SK-N-DZ (cell line): Measurements from ENCODE around the gene WNT2B.

Source experiments
- DNase-seq: peaks from one replicate; pipeline ENCODE4 v3.0.0-alpha.2; 2015; ENCODE audit warnings: low spot score

The WNT2B gene

DNA sequence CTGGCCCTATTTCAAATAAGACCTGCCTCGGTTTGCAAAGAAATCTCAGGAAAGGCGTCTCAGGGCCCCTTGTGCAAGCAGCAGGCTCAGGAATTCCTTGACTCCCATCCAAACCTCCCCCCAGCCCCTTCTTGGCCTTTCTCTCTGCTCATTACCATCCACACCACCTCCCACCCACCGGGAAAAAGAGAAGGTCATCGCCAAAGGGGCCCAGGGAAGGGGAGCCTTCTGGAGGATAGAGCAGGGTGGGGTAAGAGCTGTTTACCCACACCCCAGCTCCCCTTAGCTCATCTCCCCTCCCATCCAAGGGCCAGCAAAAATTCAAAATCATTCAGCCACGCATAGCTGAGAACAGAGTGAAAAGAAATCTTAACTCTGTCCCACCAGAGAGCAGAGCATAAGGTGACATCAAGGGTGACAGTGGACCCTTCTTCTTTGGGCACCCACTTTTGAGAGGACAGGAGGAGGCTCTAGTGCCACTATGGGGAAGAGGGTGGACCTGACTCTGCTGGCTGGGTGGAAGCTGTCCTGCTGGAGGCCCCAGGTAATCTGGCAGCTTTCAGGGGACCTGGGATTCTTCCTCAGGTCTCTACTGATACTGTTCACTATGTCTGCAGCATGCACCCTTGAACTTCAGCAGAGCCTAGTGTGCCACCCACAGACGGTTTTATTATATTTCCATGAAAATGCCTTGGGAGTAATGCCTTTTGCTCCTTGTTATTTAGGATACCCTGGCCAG lies 3.9 kb upstream of the WNT2B start:
- DNase-seq = no peak

GRCh38 chr1:112505400-112505785 lies 3.4 kb upstream of the WNT2B start:
- DNase-seq = no peak

GRCh38 chr1:112505878-112506277 lies 2.9 kb upstream of the WNT2B start:
- DNase-seq = no peak

- DNase-seq = no peak
Measured at GRCh38 chr1:112506306-112506705, 2.5 kb upstream of the WNT2B start.

DNA sequence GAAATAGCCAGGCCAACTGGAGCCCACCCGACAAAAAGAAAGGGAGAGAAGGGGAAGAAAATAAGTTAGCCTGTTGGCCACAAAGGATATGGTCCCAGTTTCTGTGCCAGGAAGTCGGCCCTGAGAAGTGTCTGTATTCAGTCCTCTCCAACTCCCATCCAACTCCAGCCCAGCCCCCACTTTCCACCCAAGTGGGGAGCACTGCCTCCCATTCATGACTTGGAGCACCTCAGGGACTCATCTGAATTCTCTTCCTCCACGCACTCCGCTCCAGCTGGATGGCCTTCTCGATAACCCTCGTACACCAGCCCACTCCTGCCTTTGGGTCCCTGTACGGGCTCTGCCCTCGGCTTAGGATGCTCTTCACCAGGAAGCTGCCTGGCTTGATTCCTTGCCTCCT lies 2.0 kb upstream of the WNT2B start:
- no peak for DNase-seq

GRCh38 chr1:112507336-112507735 lies 1.4 kb upstream of the WNT2B start:
- DNase-seq = no peak

- no peak for DNase-seq
Measured at GRCh38 chr1:112507921-112508277, 866 bp upstream of the WNT2B start.

- no peak for DNase-seq
Measured at GRCh38 chr1:112509005-112509659, 367 bp downstream of the WNT2B start.

- no peak for DNase-seq
Measured at GRCh38 chr1:112509660-112510178, 954 bp downstream of the WNT2B start.

DNA sequence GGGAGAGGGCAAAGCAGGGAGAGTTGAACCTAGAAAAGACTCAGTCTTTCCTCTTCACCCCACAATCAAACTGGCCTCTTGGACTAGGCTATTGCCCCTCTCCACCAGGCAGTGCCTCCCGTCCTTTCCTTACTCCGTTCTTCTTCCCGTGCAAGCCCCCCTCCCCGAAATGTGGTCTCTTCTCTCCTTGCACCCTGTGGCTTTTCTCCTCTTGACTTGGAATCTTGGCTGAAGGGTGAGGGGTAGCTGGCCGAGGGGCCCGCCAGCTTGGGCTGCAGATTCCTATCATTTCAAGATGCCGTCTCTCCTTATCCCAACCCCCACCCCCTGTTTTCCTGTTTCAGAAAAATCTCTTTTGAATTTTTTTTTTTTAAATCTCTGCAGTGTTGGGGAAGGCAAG lies 1.6 kb downstream of the WNT2B start:
- DNase-seq = no peak

DNA sequence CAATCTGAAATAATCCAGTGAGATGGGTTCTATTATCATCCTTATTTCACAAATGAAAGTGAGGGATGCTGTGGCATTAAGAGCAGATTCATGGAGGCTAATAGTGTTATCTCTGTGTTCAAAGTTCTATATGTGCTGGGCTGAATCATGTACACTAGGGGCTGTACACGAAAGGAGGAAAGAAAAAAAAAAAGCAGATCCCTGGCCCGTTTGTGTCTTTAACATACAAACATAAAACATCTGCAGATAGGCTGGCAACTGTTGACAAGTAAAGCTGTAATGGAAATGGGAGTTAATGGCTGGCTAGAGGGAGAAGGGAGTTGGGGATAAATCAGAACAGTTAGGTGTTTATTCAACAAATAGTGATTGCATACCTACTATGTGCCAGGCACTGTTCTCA lies 3.1 kb downstream of the WNT2B start:
- no peak for DNase-seq

DNA sequence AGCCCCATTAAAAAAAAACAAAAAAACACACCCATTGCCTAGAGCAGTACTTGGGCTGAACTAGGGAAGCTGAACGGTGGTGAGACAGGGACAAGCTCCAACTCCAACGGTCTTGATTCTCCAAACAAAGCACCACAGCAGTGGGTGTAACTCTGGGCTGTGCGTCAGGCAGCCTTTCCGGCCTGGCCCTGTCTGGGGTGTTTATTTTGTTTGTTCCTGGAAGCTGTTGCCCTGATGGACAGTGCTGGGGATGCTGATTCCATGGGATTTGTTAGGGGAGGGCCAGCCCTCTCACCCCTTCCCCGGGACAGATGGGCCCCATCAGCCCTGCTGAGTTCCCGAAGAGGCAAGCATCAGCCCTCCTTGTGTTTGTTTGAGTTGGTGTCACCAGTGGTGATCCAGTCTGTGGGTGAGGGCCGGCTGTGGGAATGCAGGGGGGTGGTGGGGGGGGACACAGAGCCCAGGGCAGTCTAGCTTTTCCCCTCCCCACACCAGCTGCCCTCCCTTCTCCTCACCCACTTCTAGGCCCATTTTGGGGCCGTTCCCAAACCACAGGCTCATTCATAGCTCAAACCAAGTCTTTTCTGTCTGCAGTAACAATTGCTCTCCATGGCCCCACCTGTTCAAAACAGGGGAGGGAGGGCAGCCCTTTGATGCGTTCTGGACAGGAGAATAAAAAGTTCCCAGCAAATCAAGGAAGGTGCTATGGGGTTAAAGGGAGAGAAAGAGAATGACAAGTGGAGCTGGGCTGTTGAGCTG lies 4.5 kb downstream of the WNT2B start:
- no peak for DNase-seq

DNA sequence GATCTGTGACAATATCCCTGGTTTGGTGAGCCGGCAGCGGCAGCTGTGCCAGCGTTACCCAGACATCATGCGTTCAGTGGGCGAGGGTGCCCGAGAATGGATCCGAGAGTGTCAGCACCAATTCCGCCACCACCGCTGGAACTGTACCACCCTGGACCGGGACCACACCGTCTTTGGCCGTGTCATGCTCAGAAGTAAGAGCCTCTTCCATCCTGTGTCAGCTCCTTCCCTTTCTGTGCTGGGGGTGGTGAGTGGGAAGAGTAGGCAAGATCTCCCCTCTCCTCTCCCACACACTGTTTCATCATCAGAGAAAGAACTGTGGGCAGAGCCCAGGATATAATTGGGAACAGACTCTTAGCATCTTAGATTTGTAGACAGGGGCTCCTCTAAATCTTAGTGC lies 6.1 kb downstream of the WNT2B start:
- DNase-seq = no peak

DNA sequence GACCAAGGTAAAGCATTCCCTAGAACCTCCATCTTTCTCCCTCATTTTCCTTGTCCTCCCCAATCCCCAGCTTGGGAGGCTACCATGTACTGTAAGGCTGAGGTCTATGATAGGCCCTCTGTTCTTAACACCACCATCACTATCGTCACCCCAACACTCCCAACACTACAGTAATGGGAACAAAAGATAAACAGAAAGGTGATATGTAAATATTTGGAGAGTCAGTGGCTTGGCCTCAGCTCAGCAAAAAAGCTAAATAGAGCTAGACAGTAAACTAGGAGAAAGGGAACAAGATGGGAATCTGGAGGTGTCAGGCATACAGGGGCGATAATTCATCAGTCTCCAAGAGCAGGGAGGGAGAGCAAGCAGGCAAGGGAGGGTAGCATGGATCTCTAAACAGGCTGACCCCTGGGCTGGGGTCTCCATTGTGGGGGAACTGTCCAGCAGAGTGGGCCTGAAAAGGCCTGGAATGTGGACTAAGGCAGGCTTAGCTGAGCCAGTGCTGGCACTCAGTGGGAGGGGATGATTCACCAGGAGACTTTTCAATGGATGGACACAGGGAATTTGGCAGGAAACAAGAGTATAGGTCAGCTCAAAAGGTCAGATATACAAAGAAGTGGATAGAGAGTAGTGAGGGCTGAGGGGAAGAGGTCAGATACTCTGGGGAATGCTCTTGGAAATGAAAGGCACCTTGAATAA lies 6.7 kb downstream of the WNT2B start:
- no peak for DNase-seq

DNA sequence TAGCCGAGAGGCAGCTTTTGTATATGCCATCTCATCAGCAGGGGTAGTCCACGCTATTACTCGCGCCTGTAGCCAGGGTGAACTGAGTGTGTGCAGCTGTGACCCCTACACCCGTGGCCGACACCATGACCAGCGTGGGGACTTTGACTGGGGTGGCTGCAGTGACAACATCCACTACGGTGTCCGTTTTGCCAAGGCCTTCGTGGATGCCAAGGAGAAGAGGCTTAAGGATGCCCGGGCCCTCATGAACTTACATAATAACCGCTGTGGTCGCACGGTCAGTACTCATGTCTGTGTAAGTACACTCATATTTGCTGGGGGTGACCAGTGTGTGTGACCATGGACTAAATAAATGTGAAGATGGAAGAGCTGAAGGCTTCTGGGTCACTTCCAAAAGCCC lies 7.4 kb downstream of the WNT2B start:
- no peak for DNase-seq

- DNase-seq = no peak
Measured at GRCh38 chr1:112517231-112517630, 8.5 kb downstream of the WNT2B start.

DNA sequence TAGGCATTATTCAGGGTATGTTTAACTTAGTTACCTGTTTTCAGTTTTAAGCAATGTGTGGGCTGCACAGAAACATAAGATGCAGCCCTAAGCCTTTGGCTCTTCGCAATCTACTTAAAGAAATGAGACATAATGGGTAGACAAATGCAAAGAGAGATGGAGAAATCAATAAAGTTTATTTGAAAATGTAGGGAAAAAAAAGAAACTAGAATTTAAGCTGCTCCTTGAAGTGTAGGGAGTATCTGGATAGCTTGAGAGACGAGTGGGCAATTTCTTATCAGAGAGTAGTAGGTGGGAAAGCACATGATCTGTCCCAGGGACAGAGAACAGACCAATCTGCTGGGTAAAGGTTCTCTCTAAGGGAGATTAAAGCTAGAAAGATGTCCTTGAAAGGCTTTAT lies 8.9 kb downstream of the WNT2B start:
- DNase-seq = no peak

GRCh38 chr1:112518186-112518585 lies 9.4 kb downstream of the WNT2B start:
- DNase-seq = no peak

GRCh38 chr1:112520166-112520565 lies 11.4 kb downstream of the WNT2B start:
- DNase-seq = no peak

DNA sequence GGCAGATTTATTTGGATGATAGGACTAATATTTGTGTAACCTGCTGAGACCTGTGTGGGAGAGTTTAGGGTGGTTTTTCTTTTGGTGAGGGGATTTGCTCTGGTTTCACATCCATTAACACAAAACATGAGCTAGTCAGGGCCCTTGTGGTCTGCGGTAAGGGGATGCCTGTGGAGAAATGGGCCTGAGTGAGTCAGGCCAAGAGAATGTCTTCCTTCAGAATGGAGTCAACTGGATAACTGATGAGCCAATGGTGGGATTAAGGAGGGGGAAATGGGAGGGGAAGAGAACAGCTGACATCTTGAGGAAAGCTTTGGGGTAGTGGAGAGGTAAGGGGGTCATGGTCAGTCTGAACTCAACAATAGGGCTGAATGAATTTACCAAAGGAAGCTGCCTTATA lies 13.9 kb downstream of the WNT2B start:
- no peak for DNase-seq

DNA sequence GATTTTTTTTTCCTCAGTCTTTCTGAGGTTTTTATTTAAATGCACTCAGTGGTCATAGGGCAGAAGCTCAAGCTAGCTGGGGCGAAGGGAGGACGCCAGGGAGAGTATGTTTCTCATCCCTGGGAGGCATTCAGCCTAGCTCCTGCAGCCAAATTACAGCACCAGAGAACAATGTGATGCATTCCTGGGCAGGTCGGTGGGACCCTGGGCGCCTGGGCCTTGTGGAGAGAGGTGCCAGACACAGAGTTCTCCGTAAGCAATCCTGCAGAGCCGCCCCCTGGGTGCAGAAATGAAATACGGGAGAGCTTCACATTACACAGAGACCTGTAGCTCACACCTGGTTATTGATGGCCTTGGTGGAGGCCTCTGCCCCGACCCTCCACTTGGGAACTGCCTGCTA lies 15.5 kb downstream of the WNT2B start:
- DNase-seq = no peak

GRCh38 chr1:112524986-112525385 lies 16.2 kb downstream of the WNT2B start:
- no peak for DNase-seq
